Inflammatory macrophage treated with lipopolysaccharide for 1 hour (primary cell): ENCODE data around the gene EPB41L2.
"Not testable (repeated sequence)": the region's sequence is repeated elsewhere in the genome, so short reads cannot be mapped to it uniquely, and the experiment has no call there.

ENCODE experiments used
- DNase-seq, 2 donors: peaks; one replicate each; pipeline ENCODE4 v3.0.0-alpha.2; 2020 to 2022

Gene EPB41L2

DNA sequence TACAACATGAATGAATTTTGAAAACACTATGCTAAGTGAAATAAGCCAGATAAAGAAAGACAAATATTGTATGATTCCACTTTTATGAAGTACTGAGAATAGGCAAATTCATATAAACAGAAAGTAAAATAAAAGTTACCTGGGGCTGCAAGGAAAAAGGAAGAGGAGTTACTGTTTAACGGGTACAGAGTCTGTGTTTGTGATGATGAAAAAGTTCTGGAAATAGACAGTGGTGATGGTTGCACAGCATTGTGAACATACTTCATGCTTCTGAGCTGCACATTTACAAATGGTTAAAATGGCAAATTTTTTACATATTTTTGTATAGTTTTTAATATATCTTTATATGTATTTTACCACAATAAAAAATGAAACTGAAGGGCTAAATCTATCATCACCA lies 29.4 kb downstream of the EPB41L2 start:
- DNase-seq = no peak

DNA sequence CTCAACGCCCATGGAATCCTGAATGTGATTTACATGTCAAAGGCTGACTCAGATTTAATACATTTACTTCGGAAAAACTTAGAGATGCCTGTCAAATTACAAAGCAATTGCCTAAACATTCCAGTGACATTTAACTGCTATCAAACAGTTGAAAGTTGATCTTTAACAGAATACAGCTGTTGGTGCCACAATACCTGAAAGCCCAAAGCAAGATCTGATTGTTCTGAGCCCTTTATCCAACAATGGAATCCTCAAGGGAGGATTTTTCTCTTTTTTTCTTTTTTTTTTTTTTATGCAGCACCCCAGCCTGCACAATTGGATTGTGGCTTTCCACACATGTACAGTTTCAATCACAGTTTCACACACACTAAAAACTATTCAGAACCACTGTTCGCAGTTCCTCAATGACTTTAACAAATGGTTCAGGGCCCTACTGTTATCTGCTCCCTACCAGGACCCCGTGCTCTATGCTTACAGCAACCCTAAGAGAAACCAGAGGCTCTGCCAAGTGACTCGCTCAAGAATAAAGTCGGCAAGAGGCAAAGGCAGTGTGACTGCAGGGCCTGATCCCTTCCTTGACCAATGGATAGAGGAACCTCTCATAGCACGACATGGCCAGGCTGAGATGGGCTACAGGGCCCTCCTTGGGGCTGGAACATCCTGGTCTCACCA lies 33.3 kb downstream of the EPB41L2 start:
- no peak for DNase-seq

DNA sequence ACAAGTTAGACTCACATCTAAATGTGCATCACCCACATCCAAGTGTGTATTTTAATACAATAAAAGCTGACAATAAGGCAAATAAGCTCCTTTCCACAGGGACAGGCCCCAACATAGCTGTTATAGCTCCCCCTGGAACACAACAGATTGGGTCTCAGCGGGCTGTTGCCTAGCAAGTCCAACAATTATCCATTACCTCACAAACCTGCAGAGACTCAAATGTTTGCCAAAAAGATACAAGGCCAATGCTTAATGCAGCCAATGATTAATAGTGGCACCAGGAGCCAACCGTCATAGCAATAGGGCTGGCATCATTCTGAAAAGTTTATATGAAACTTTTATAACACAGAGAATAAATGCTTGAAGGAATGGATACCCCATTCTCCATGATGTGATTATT lies 35.7 kb downstream of the EPB41L2 start:
- no peak for DNase-seq

DNA sequence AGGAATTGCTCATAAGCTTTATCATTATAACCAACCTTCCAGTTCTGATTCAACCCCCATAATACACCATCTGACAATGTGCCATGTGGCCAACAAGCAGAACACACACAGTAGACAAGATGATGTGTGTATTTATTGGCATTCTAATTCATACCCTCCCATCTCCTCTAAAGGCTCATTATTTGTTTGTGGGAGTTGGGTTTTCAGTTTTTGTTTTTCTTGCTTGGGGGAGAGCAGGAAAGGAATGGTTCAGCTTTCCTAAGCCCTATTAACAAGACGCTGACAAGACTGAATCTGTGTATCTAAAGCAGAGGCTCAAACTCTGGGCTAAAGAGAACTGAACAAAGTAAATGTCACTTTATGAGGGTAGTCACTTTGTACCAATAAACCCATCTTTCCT lies 36.8 kb downstream of the EPB41L2 start:
- DNase-seq = no peak

DNA sequence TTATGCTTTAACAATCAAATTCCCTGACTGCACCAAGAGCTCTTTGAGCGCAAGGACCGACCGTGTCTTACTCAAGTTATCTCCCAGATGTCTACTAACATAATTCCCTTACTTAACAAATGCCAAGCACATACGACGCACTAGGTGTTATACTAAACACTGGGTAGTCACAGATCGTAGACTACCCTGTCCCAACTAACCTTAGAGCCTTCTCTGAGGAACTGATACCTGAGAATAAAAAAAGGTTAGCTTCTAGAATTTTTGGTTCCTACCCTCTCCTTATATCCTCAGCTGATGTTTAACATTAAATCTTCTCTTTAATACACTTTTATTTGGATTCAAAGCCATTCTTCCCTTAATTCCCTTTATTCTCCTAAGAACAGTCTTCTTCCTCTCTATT lies 38.5 kb downstream of the EPB41L2 start:
- no peak for DNase-seq

DNA sequence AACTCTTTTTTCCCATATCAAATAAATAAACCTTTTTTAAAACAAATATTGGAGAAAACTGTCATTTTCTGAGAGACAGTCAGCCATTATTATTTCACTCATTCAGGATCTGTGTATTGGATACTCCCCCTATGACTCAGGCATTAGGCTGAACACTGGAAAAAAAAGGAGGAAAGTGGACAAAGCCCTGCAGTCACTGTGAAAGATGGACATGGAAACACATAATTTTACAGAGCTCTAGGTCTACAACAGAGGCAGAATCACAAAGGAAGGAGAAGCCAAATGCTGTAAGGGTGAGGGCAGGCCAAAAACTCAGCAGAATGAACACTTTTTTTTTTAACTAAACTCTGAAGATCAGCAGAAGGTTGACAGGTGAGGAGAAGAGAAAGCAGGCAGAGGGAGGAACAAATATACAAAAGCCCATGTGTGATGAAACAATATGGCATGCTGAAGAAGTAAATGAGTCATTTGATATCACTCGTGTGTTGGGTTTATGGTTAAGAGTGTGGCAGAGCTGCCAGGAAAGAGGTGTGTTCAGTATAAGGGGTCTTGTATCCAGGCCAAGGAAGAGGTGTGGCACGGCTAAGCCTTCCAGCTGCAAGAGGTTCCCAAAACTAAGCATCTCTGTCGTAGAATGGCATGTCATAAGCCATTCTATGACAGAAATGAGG lies 39.1 kb downstream of the EPB41L2 start:
- DNase-seq = no peak

DNA sequence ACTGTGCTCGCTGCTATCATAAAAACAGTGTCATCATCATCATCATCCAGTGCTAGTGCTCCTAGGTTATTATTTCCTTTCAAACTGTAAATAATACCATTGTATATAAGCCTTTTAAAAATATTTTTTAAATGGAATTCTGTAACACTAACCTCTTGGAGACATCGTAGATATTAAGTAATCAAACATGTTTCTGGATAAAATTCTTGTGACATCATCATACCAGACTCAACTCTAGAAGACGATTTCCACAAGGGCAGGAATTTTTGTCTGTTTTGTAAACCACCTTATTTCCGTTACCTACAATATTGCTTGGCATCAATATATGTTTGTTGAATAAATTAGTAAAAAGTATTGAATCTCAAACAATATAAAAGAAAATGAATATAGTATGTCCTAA lies 40.4 kb downstream of the EPB41L2 start:
- DNase-seq = no peak

DNA sequence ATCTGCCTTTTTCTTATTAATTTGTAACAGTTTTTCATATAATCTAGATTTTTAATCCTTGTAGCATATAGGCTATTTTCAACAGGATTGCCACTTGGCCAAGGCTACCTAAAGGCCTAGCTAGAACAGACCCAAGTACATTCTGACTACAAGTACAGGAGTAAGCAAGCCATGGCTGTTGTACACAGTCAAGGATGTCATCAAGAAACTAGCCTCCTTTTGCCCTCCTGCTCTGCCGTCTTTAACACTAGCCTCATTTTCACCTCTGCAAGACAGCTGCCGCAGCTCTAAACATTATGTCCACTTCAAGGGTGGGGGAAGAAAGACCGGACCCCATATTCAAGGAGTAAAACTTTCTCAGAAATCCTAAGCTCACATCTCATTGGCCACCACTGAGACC lies 45.1 kb downstream of the EPB41L2 start:
- DNase-seq = no peak

DNA sequence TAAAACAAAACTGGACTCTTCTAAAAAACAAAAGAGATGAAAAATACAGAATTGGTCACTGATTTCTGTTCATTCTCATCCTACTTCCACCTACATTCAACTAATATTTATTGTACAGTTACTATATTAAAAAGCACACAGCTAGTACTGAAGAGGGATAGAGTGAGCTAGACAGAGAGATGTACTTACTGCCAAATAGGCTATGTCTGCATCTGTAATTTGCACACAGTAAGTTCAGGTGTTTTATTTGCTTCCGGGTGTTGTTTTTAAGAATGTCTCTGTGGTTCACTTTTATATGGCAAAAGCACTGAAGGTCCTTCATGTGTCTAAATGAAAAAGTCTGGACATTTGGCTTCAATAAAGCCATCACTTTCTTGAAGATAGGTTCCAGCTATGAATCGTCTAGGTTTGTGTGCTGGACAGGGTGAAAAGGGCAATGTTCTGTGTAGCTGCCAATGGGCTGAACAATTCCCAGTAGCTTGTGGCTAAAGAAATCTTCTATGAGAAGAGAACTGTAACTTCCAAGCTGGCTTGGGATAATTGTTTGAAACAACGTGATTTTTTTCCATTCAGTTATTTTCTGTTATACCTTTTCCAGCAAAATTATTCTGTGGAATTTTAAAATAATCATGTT lies 47.3 kb downstream of the EPB41L2 start:
- DNase-seq = no peak

DNA sequence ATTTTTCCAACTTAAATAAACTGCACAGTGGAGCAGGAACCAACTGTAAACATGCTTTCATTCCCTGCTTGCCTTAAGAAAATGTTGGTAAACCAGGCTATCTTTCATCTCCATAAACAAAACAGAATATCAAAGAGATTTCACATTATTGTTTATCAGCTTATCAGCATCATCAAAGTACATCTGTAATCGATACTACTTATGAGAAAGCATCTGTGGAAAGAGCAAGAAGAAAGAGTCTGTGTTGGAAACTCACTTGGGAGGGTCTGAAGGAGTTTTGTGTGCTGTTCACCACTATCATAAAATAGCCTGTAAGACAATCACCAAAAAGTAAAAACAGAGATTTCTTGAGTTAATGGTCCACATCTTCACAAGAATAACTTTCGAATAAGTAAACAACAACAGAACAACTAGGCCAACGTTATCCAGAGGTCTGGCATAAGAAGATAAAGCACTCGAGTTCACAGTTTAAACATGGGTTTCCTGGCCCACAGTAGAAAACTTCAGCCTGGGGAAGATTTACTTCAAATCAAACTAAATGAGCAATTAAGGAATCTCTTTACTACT lies 47.9 kb downstream of the EPB41L2 start:
- no peak for DNase-seq

DNA sequence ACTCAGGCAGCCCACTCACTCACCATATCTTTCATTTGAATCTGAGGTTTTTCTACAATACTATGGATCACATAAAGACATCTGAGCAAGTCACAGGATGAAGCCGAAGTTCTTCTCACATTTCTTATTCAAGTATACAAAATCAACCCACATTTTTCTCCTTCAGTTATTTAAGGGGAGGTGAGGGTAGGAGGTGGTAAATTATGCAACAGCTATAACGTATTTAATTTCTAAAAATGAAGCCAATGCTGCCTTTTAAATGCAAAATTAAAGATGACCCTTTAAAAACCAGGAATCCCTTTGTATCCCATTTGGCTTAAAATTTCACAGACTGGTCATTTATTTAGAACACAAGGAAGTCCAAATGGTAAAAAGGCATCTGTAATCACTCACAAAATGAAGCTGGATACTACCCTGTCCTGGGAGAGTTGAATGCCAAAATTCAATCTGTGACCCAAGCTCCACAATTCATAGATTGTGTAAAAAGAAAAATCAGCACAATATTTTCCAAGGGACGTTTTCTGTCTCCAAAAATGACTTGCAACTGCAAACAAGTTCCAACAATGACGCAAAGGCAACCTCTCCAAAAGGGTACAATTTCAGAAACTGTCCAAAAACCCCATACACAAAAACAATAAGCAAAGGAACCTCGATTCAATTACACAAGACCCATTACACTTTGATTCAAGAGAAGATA lies 48.8 kb downstream of the EPB41L2 start:
- DNase-seq = no peak

DNA sequence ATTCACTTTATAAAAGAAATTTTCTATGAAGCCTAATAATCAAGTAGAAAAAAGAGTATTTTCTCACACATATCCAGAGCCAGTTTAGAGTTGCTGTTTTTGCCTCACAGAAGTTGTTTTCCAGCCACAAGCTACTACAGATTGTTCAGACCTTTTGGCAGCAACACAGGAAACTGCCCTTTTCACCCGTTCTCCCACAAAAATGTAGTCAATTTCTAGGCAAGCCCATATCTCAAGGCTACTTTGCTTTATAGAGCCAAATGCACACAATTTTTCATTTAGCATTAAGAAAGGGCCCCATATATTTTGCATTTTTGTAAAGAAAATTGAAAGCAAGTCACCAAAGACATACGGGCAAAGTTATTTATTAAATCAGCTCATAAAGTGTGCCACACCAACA lies 49.5 kb downstream of the EPB41L2 start:
- no peak for DNase-seq

DNA sequence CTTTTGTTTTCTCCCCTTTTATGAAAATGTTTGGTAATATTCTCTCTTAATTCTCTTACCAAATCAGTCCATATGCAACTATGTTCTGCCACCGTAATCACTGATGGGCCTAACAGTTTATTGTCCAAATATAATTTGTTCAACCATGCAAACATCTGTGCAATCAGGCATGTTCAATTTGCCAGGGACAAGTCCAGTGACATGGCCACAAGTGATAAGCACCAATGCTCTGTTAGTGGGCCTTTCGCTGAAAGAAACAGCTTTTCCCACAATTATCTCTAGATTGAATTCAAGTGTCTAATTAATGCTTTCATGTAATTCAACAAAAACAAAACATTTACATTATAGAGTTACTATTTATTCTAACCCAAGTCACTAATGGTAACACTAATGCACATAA lies 53.3 kb downstream of the EPB41L2 start:
- no peak for DNase-seq

DNA sequence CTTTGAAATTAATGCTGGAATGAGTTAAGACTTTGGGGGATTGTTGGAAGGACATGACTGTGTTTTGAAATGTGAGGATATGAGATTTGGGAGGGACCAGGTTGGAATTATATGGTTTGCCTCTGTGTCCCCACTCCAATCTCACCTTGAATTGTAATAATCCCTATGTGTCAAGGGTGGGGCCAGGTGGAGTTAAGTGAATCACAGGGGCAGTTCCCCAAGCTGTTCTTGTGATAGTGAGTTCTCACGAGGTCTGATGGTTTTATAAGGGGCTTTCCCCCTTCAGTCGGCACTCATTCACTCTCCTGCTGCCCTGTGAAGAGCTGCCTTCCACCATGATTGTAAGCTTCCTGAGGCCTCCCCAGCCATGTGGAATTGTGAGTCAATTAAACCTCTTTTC lies 54.1 kb downstream of the EPB41L2 start:
- not testable (repeated sequence) for DNase-seq

DNA sequence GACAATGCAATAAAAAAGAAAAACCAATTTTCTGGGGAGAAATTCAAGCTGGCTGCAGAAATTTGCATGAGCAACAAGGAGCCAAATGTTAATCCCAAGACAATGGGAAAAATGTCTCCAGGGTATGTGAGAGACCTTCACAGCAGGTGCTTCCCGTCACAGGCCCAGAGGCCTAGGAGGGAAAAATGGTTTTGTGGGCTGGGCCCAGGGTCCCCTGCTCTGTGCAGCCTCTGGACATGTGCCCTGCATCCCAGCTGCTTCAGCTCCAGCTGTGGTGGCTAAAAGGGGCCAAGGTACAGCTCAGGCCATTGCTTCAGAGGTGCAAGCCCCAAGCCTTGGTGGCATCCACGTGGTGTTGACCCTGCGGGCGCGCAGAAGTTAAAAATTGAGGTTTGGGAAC lies 55.1 kb downstream of the EPB41L2 start:
- DNase-seq = not testable (repeated sequence)

DNA sequence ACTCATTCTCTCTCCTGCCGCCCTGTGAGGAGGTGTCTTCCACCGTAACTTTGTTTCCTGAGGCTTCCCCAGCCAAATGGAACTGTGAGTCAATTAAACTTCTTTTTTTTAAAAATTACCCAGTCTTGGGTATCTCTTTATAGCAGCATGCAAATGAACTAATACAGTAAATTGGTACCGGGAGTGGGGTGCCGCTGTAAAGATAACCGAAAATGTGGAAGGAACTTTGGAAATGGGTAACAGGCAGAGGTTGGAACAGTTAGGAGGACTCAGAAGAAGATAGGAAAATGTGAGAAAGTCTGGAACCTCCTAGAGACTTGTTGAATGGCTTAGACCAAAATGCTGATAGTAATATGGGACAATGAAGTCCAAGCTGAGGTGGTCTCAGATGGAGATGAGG lies 55.8 kb downstream of the EPB41L2 start:
- DNase-seq = no peak

DNA sequence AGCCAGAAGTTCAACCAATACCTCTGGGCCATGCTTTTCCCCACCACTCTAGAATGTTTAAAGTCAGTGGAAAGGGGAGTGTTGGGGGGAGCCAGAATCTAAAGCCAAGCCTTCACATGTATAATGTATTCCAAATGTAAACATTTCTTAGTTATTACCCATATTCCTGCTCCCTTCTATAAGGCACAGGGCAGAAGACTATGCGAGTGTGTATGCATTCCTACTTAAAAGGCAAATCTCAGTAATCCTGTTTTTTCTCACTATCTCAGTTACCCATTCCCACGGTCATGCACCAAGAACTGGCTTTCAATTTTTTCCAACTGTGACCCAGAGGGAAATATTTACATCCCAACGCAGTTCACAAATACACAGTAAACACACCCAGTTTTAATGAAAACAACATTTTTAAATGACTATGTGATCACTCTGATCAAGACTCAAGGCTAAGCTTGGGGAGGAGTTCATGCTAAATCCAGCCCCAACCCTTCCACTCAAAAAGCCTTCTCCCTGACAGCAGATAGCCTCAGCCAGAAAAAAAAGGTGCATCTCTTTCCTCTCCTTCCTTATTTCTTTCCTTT lies 57.5 kb downstream of the EPB41L2 start:
- DNase-seq = no peak

DNA sequence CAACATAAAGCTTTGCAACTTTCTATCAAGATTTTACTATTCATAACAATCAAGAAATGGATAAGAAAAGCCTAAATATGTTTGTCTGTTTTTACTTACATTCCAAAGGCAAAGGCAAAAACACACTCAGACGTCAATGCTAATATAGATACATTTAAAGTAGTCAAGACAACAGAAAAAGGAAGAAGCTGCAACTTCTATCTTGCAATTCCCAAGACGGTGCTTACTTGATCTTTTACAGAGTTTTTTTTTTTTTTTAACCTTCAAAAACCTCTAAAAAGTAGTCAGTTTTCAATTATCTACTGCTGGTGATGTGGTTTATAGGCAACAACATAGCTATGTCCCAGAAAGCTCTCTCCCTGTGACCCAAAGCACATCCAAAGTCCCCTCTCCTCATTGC lies 58.1 kb downstream of the EPB41L2 start:
- DNase-seq = no peak

DNA sequence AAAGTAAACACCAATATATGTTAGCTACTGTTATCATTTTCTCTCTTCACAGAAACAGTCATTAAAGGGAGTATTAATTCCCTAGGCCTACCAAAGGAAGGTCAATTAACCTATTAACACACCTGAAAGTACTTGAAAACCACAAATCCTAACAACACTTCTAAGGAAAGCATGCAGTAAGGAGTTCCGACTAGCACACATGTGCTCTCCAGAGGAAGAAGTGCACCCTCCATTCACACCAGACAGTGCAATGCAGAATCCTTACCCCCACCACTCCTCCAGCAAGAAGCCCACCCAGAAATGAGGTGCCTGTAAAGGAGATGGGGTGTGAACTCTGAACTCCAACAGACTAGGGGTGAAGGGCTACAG lies 58.7 kb downstream of the EPB41L2 start:
- no peak for DNase-seq

DNA sequence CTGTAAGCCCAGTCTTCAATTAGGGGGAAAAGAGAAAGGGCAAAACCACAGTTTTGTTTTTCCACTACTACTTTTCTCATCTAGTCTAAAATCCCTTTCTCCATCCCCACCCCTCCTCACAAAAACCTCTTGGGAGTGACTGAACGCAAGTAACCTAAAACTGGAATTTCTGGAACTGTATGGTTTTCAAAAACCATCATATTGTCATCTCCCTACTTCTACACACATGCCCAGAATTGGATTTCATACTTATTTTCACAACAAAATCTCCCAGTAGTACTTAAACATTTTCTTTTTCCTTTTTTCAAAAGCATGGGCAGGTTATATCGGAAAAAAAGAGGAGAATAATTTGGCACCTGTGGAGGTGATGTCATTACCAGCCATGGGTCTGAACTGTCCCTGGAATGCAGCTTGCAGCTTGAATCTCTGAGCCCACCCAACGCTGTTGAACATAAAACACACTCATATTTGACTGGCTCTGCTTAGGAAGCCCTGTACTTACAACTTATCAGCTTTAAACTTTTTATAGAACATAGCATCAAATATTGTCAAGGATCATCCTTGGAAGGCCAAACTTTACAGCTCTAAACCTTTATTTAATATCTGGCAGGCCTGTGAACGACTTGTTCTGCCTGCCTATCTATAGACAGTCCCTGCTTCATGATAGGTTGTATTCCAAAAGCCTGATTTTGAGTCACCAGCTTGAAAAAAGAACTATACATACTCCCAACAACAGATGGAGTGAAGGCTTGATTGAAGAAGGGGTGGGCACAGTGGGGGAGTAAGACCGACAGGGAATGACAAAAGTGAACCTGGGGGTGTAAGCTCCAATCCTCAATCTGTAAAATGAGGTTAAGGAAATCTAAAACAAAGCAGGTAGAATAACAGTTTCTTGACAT lies 59.3 kb downstream of the EPB41L2 start:
- no peak for DNase-seq

DNA sequence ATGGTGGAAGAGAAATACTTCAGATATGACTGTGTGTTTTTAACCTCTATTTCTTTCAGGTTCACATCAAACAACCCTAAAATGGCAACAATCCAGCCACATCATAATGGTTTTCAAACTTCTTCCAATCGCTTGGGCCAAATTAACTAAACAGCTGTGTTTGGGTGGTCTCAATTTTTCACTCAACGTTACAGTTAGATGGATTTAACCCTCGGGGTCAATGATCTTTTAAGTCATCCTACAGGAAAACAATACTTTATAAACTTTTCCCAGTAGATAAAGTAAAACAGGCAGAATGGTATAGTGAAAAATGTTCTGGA lies 60.4 kb downstream of the EPB41L2 start:
- DNase-seq = no peak

DNA sequence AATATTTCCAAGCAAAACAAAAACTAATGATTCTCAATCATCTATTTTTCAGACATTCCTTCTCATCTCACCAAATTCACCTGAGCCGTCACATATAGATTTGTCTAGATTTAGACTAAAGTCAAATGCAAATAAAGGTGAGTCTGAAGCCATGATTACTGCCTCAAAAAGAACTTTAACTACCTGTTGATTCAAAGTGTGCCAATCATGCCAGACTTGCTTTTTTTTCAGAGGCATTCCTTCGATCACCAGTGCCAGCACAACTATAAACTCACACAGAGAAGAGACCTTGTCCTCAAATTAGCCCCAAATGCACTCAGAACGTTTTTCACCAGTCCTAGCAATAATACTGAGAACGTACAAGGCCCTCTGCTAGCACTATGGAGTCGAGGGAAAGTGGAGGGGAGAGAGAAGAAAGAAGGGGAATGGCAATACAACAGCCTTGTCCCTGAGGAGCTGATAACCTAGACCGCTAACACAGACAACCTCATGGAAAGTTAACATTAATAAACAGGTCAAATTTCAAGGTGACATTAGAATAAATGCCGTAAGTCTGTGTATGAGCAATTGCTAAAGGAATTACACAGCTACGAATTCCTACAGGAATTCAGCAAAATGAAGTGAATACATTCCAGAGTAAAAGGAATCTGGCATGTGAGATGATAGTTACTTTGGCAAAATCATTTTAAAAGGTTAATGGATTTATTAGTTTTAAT lies 60.9 kb downstream of the EPB41L2 start:
- DNase-seq = no peak
